ENCODE results near the gene POU2AF1. TPM values are rescaled to one million over a fixed set of nuclear protein-coding genes. Genes with fewer than 3 reads are reported as not detected.

The POU2AF1 gene
- total and polyA plus RNA-seq, 5 donors from 2014 or later: 1.6 to 4.8 (median 2.2) TPM

GRCh38 chr11:111379602-111380136, 594 bp upstream of the POU2AF1 start:
- H3K4me3 ChIP-seq (ENCODE audit: low read depth, low read length): no peak overlapping the region
- peak in 1 of 3 donors; percentile 16 for DNase-seq
- Mint-ChIP-seq H3K36me3 (no peaks in the 10 kb centered on the region), H3K27ac (peak overlapping the region; percentile 92 to 98 (median 93)), H3K4me1 (peaks cover 7 to 38% (median 19%) of the 10 kb centered on the region in 4 donors), H3K27me3 (peaks cover 4% of the 10 kb centered on the region), H3K4me3 (peak overlapping the region; percentile 16 to 92 (median 77)), H3K9me3 (peaks cover 0 to 4% (median 0%) of the 10 kb centered on the region in 7 donors)
- peaks cover 18% of the 10 kb centered on the region for H3K4me1 ChIP-seq (ENCODE audit: control insufficient read depth, insufficient read depth, low read length, poor library complexity, severe bottlenecking)
- no peak overlapping the region for H3K27ac ChIP-seq (ENCODE audit: insufficient read depth, low read length, poor library complexity, severe bottlenecking)
- peak in 1 of 2 donors; percentile 7 for ATAC-seq (ENCODE audit: low read depth in 2 of 2)
- H3K9me3 ChIP-seq (ENCODE audit: control insufficient read depth in 2 of 2, low read length in 2 of 2): no peaks in the 10 kb centered on the region
- H3K27me3 ChIP-seq (ENCODE audit: control insufficient read depth, insufficient read depth, low read length): no peaks in the 10 kb centered on the region
- no peaks in the 10 kb centered on the region for H3K36me3 ChIP-seq (ENCODE audit: control insufficient read depth, insufficient read depth, low read length)

GRCh38 chr11:111378185-111378860, 752 bp downstream of the POU2AF1 start:
- H3K27ac Mint-ChIP-seq: peak overlapping the region; percentile 81 to 98 (median 92)
- Histone ChIP-seq H3K9me3 (ENCODE audit: control insufficient read depth in 2 of 2, low read length in 2 of 2) (no peaks in the 10 kb centered on the region), H3K27ac (ENCODE audit: insufficient read depth, low read length, poor library complexity, severe bottlenecking) (no peak overlapping the region), H3K4me3 (ENCODE audit: low read depth, low read length) (peak overlapping the region; percentile 55), H3K4me1 (ENCODE audit: control insufficient read depth, insufficient read depth, low read length, poor library complexity, severe bottlenecking) (peaks cover 18% of the 10 kb centered on the region), H3K36me3 (ENCODE audit: control insufficient read depth, insufficient read depth, low read length) (no peaks in the 10 kb centered on the region), H3K27me3 (ENCODE audit: control insufficient read depth, insufficient read depth, low read length) (no peaks in the 10 kb centered on the region)
- H3K9me3 Mint-ChIP-seq: peaks cover 0 to 4% (median 0%) of the 10 kb centered on the region in 7 donors
- peaks cover 5% of the 10 kb centered on the region for H3K27me3 Mint-ChIP-seq
- no peaks in the 10 kb centered on the region for H3K36me3 Mint-ChIP-seq
- H3K4me1 Mint-ChIP-seq: peaks cover 7 to 45% (median 19%) of the 10 kb centered on the region in 4 donors
- DNase-seq (no peak), ATAC-seq (ENCODE audit: low read depth in 2 of 2) (no peak)
- H3K4me3 Mint-ChIP-seq: peak overlapping the region; percentile 56 to 92 (median 74)

GRCh38 chr11:111376181-111376871, 2.7 kb downstream of the POU2AF1 start:
- ATAC-seq (ENCODE audit: low read depth in 2 of 2) (no peak), DNase-seq (peak in 1 of 3 donors; percentile 61)
- Histone ChIP-seq H3K4me1 (ENCODE audit: control insufficient read depth, insufficient read depth, low read length, poor library complexity, severe bottlenecking) (peaks cover 18% of the 10 kb centered on the region), H3K27ac (ENCODE audit: insufficient read depth, low read length, poor library complexity, severe bottlenecking) (no peak overlapping the region), H3K4me3 (ENCODE audit: low read depth, low read length) (no peak overlapping the region), H3K36me3 (ENCODE audit: control insufficient read depth, insufficient read depth, low read length) (no peaks in the 10 kb centered on the region), H3K27me3 (ENCODE audit: control insufficient read depth, insufficient read depth, low read length) (no peaks in the 10 kb centered on the region), H3K9me3 (ENCODE audit: control insufficient read depth in 2 of 2, low read length in 2 of 2) (no peaks in the 10 kb centered on the region)
- Mint-ChIP-seq H3K27me3 (peaks cover 5% of the 10 kb centered on the region), H3K4me1 (peaks cover 7 to 53% (median 21%) of the 10 kb centered on the region in 4 donors), H3K9me3 (peaks cover 0 to 4% (median 0%) of the 10 kb centered on the region in 7 donors), H3K27ac (peak overlapping the region; percentile 26 to 48 (median 29)), H3K36me3 (no peaks in the 10 kb centered on the region), H3K4me3 (peak overlapping the region in 1 of 4 donors; percentile 62)

GRCh38 chr11:111373590-111373989, 5.5 kb downstream of the POU2AF1 start:
- no peaks in the 10 kb centered on the region for H3K9me3 Mint-ChIP-seq
- H3K4me3 Mint-ChIP-seq: no peak overlapping the region
- DNase-seq: no peak
- no peaks in the 10 kb centered on the region for H3K36me3 Mint-ChIP-seq
- Histone ChIP-seq H3K4me3 (ENCODE audit: low read depth, low read length) (no peak overlapping the region), H3K27me3 (ENCODE audit: control insufficient read depth, insufficient read depth, low read length) (no peaks in the 10 kb centered on the region), H3K27ac (ENCODE audit: insufficient read depth, low read length, poor library complexity, severe bottlenecking) (no peak overlapping the region), H3K36me3 (ENCODE audit: control insufficient read depth, insufficient read depth, low read length) (no peaks in the 10 kb centered on the region), H3K4me1 (ENCODE audit: control insufficient read depth, insufficient read depth, low read length, poor library complexity, severe bottlenecking) (peaks cover 4% of the 10 kb centered on the region), H3K9me3 (ENCODE audit: control insufficient read depth in 2 of 2, low read length in 2 of 2) (no peaks in the 10 kb centered on the region)
- peaks cover 5% of the 10 kb centered on the region for H3K27me3 Mint-ChIP-seq
- peaks cover 3 to 36% (median 10%) of the 10 kb centered on the region in 4 donors for H3K4me1 Mint-ChIP-seq
- no peak for ATAC-seq (ENCODE audit: low read depth in 2 of 2)
- peak overlapping the region in 2 of 3 donors; percentile 11 to 51 for H3K27ac Mint-ChIP-seq

GRCh38 chr11:111372538-111372937, 6.5 kb downstream of the POU2AF1 start:
- Mint-ChIP-seq H3K4me1 (peaks cover 0 to 29% (median 6%) of the 10 kb centered on the region in 4 donors), H3K9me3 (no peaks in the 10 kb centered on the region), H3K27me3 (peaks cover 5% of the 10 kb centered on the region), H3K4me3 (no peak overlapping the region), H3K36me3 (no peaks in the 10 kb centered on the region), H3K27ac (peak overlapping the region in 1 of 3 donors; percentile 11)
- Histone ChIP-seq H3K27ac (ENCODE audit: insufficient read depth, low read length, poor library complexity, severe bottlenecking) (no peak overlapping the region), H3K36me3 (ENCODE audit: control insufficient read depth, insufficient read depth, low read length) (no peaks in the 10 kb centered on the region), H3K4me1 (ENCODE audit: control insufficient read depth, insufficient read depth, low read length, poor library complexity, severe bottlenecking) (no peaks in the 10 kb centered on the region), H3K9me3 (ENCODE audit: control insufficient read depth in 2 of 2, low read length in 2 of 2) (no peaks in the 10 kb centered on the region), H3K4me3 (ENCODE audit: low read depth, low read length) (no peak overlapping the region), H3K27me3 (ENCODE audit: control insufficient read depth, insufficient read depth, low read length) (no peaks in the 10 kb centered on the region)
- no peak for ATAC-seq (ENCODE audit: low read depth in 2 of 2)
- DNase-seq: no peak

GRCh38 chr11:111370902-111371578, 8.0 kb downstream of the POU2AF1 start:
- no peak overlapping the region for H3K4me3 ChIP-seq (ENCODE audit: low read depth, low read length)
- no peak overlapping the region for H3K27ac ChIP-seq (ENCODE audit: insufficient read depth, low read length, poor library complexity, severe bottlenecking)
- peaks cover 5% of the 10 kb centered on the region for H3K27me3 Mint-ChIP-seq
- peaks cover 0 to 2% (median 0%) of the 10 kb centered on the region in 7 donors for H3K9me3 Mint-ChIP-seq
- no peaks in the 10 kb centered on the region for H3K36me3 ChIP-seq (ENCODE audit: control insufficient read depth, insufficient read depth, low read length)
- peaks cover 0 to 21% (median 2%) of the 10 kb centered on the region in 4 donors for H3K4me1 Mint-ChIP-seq
- no peaks in the 10 kb centered on the region for H3K27me3 ChIP-seq (ENCODE audit: control insufficient read depth, insufficient read depth, low read length)
- DNase-seq: peak in 1 of 3 donors; percentile 18
- ATAC-seq (ENCODE audit: low read depth in 2 of 2): no peak
- no peak overlapping the region for H3K27ac Mint-ChIP-seq
- H3K9me3 ChIP-seq (ENCODE audit: control insufficient read depth in 2 of 2, low read length in 2 of 2): no peaks in the 10 kb centered on the region
- no peak overlapping the region for H3K4me3 Mint-ChIP-seq
- H3K36me3 Mint-ChIP-seq: no peaks in the 10 kb centered on the region
- H3K4me1 ChIP-seq (ENCODE audit: control insufficient read depth, insufficient read depth, low read length, poor library complexity, severe bottlenecking): no peaks in the 10 kb centered on the region

GRCh38 chr11:111370270-111370901, 8.7 kb downstream of the POU2AF1 start:
- H3K27me3 Mint-ChIP-seq: peaks cover 5% of the 10 kb centered on the region
- DNase-seq (no peak), ATAC-seq (ENCODE audit: low read depth in 2 of 2) (no peak)
- Histone ChIP-seq H3K27ac (ENCODE audit: insufficient read depth, low read length, poor library complexity, severe bottlenecking) (no peak overlapping the region), H3K9me3 (ENCODE audit: control insufficient read depth in 2 of 2, low read length in 2 of 2) (no peaks in the 10 kb centered on the region), H3K4me1 (ENCODE audit: control insufficient read depth, insufficient read depth, low read length, poor library complexity, severe bottlenecking) (no peaks in the 10 kb centered on the region), H3K4me3 (ENCODE audit: low read depth, low read length) (no peak overlapping the region), H3K36me3 (ENCODE audit: control insufficient read depth, insufficient read depth, low read length) (no peaks in the 10 kb centered on the region), H3K27me3 (ENCODE audit: control insufficient read depth, insufficient read depth, low read length) (no peaks in the 10 kb centered on the region)
- H3K27ac Mint-ChIP-seq: no peak overlapping the region
- H3K36me3 Mint-ChIP-seq: no peaks in the 10 kb centered on the region
- no peak overlapping the region for H3K4me3 Mint-ChIP-seq
- peaks cover 0 to 2% (median 0%) of the 10 kb centered on the region in 7 donors for H3K9me3 Mint-ChIP-seq
- H3K4me1 Mint-ChIP-seq: peaks cover 0 to 20% (median 2%) of the 10 kb centered on the region in 4 donors
